HG03469 (cell line): ENCODE results near the gene LCN12.

Experiments used
- ATAC-seq: cut with Tn5 transposase; IDR thresholded peaks from one replicate; pipeline ENCODE4 v1.9.1; 2021; ENCODE audit warnings: mild to moderate bottlenecking, moderate library complexity, moderate number of reproducible peaks; ENCODE audit not compliant: unreplicated experiment

The LCN12 gene

DNA sequence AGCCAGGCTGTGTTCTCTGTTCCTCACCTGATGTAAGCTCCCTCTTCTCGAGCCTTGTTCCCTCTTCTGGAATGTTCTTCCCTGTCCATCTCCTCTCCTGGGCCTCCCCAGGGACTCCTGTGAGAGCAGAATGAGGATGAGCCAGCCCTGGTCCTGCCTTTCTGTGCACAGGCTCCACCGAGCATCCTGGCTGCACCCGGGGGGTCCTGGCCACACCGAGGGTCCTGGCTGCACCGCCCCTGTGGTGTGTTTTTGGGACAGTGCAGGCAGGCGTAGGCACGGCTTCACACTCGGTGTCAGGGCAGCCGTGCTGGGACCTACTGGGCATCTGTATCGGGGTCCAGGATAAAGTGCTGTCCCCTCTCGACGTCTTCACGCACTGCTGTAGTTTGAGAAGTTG, 25.3 kb upstream of the LCN12 start:
- ATAC-seq = no peak

DNA sequence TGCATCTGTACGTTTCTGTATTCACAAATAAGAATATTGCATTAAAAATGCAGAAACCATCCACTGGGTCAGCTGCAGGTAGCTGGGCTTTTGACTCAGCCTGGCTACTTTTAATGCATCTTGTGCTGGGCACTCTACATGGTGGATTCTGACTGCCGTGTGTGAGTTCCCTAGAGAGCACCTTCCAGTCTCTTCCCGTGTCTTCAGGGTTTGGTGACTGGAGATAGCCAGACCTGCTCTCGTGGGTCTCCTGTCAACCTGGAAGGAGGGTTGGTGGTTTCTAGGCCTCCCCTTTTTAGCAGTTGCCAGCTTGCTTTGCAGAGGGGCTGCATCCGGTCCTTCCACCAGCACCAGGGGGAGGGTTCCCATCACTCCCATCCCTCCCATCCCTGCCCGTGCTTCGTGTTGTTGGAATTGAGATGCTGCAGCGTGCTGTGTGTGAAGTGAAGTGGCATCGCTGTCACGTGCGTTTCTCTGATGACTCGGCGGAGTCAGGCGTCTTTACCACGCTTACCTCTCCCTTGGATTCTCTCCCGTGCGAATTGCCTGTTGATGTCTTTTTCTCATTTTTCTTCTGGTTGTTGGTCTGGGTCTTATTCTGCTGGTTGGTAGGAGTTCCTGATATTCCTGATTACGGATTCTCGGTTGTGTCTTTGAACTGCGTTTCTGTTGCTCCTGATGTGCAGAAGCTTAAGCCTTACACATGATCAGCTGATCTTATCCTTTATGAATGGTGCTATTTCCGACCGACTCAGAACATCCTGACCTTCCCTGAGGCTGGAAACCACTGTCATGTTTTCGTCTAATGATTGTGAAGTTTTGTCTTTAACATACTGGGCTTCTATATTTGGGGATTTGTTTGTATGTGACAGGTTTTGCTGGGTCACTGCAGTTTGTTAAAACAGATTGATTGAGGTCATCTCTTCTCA, 24.5 kb upstream of the LCN12 start:
- ATAC-seq = no peak

DNA sequence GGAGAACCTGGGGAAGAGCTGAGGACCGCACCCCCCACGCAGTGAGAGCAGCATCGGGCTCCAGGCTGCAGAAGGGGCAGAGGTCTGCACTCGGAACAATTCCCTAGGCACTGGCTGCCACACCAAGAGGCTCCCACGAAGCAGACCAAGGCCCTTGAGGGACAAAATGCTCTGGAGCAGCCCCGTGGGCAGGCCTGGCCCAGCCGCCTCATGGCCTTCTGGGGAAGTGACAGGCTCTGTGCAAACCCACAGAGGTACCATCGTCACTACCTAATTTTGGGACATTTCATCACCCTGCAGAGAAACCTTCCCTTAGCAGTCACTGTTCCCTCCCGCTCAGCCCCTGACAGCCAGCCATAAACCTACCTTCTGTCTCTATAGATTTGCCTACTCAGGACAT, 23.5 kb upstream of the LCN12 start:
- ATAC-seq = no peak

DNA sequence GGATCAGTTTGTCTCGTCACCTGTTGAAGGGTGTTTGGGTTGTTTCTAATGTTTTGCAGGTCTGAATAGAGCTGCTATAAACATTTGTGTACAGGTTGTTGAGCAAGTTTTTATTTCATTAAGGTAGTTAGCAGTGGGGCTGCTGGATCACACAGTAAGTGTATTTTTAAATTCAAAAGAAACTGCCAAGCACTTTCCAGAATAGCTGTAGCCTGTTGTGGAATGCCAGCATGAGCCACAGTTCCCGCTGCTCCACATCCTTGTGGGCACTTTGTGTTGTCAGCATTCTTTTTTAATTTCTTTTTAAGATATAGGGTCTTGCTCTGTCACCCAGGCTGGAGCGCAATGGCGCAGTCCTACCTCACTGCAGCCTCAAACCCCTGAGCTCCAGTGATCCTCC, 22.1 kb upstream of the LCN12 start:
- ATAC-seq = no peak

DNA sequence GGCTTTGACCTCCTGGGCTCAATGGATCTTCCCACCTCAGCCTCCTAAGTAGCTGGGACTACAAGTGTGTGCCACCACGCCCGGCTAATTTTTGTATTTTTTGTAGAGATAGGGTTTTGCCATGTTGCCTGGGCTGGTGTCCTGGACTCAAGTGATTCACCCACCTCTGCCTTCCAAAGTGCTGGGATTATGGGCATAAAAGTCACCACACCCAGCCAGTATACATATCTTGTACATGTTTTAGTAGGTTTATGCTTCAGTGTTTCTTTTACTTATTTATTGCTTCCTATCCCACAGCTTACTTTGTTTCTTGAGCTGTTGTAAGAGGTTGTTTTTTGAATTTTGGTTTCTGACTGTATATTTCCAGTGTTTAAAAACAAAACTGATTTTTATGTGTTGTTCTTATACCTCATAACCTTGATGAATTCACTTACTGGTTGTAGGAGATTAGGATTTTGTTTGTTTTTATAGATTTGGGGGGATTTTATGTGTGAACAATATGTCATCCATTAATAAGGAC, 20.4 kb upstream of the LCN12 start:
- no peak for ATAC-seq

DNA sequence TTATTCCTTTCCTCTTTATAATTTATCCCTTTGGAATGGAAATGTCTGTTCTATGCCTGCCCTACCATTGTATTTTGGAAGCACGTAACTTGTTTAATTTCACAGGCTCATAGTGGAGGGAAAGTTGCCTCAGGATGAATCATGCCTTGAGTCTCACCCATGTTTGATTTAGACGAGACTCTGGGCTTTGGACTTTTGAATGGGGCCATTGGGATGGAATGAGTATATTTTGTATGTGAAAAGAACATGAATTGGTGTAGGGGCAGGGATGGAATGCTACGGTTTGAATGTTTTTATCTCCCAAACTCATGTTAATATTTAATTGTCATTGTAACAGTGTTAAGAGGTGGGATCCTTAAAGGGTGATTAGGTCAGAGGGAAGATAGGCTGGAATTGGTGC, 17.8 kb upstream of the LCN12 start:
- no peak for ATAC-seq

DNA sequence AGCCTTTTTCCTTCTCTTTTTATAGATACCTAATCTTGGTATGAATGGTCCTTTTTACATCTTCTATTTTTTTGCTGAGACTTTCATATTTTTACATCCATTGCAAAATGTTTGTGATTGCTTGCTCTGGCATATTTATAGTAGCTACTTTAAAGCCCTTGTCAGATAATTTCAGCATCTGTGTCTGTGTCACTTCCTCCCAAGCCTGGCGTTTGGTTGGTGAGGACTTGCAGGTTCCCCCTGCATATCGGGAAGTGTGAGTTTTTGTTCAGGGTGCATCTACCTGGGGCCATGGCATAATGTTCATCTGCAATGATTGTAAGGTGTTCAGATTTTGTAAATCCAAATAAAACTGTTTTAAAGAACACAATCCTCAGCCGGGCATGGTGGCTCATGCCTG, 16.4 kb upstream of the LCN12 start:
- no peak for ATAC-seq

DNA sequence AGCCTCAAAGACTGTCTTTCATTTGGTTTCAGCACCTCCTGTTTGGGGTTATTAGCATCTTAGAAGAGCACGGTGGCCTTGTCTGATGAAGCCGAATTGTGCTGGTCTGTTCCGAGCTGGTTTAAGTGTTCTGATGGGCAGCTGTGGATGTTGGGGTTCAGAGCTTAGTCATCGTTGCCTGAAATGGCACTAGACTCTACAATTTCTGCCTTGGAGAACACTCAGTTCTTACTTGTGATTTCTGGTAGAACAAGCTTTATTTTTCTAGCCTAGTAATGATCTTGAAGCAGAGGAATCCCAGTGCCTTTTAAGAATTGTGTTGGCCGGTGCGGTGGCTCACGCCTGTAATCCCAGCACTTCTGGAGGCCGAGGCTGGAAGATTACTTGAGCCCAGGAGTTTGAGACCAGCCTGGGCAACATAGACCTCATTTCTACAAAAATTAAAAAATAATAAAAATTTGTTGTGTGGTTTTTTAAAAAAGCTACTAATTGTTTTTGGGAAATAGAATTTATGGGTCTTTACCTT, 15.4 kb upstream of the LCN12 start:
- no peak for ATAC-seq

DNA sequence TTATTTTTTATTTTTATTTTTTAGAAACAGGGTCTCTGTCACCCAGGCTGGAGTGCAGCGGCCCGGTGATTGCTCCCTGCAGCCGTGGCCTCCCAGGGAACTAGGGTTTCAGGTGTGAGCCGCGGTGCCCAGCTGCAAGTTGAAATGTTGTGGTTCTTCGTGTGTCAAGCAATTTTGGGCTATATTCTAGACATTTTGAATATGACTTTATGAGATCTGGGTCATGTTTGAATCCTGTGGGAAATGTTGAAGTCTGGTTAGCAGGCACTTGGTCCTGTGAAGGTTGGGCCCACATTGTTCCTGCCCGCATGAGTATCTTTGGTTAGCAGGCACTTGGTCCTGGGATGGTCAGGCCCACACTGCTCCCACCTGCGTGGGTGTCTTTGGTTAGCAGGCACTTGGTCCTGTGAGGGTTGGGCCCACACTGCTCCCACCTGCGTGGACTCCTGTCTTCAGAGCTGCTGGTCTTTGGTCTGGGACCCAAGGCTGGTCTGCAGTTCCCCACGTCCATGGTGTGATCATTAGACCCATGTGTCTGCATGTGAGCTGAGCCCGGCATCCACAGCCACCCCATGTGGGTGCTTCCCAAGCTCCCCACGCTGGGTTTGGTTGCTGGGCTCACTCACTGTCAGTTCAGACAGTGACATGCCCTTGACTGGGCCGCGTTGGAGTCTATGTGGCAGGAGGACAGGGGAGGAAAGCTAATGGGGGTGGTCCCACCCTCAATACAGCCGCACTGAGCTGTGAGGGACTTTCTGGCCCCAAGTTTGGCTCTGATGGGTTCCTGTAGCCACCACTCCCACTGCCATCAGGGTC, 14.7 kb upstream of the LCN12 start:
- no peak for ATAC-seq

DNA sequence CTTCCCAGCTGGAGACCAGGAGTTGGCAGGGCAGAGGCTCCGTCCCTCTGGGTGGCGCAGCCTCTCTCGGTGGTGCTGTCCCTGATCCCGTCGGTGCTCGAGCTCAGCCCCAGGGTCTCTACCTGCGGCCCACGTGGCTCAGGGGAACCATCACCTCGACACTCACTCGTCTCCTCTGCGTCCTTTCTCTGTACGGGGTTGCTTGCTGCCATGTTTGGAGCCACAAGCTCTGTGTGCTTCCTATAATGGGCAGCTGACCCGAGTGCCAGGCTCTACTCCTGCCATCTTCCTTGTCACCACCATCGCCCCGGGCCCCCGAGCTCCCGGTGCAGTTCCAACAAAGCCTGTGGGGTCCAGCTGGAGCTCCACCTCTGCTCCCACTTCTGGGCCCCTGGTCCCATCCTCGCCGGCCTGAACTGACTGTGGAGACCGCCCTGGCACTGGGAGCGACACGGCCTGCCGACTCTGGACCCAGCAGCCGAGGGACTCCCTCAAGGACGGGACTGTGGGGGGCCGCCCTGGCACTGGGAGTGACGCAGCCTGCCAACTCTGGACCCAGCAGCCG, 12.6 kb upstream of the LCN12 start:
- ATAC-seq = no peak

DNA sequence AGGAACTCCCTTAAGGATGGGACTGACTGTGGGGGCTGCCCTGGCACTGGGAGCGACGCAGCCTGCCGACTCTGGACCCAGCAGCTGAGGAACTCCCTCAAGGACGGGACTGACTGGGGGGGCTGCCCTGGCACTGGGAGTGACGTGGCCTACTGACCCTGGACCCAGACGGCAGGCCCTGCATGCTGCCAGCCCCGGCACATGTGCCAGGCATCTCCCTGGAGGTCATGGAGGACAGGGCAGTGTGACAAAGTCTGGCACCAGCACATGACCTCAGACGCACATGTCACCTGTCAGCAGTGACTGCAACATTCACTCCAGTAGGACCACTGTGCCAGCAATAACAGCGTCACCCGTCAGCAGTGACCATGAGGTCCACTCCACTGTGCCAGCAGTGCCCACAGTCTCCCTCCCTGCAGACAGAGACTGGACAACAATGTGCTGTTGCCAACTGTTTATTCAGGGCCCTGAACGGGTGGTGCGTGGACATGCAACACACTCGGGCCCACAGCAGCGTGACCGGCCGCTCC, 12.0 kb upstream of the LCN12 start:
- ATAC-seq = no peak

DNA sequence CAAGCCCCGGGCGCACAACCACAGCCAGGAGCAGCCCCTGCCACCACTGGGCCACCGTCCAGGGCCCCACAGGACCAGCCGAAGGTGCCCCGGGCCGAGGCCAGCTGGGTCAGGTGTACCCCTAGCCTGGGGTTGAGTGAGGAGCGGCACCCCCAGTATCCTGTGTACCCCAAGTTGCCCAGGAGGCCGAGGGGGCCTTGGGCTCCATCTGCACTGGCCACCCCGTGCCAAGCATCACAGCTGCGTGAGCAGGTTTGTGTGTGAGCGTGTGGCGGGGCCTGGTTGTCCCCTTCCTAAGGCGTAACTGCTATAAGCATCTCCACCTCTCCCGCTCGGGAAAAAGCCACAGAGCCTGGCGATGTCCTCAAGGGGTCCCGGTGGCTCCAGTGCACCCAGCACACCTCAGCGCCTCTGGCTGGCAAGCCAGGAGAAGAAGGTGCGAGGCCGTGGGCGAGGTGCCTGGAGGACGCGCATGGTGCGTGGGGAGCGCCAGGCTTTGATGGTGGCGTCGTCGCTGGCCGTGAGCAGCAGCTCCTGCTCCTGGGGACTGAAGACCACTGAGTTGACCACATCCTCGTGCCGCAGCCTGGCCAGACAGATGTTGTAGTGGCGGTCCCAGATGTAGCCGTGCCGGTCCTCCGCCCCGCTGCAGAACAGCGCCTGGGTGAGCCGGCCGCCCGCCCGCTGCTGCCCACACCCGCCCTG, 11.4 kb upstream of the LCN12 start:
- no peak for ATAC-seq

DNA sequence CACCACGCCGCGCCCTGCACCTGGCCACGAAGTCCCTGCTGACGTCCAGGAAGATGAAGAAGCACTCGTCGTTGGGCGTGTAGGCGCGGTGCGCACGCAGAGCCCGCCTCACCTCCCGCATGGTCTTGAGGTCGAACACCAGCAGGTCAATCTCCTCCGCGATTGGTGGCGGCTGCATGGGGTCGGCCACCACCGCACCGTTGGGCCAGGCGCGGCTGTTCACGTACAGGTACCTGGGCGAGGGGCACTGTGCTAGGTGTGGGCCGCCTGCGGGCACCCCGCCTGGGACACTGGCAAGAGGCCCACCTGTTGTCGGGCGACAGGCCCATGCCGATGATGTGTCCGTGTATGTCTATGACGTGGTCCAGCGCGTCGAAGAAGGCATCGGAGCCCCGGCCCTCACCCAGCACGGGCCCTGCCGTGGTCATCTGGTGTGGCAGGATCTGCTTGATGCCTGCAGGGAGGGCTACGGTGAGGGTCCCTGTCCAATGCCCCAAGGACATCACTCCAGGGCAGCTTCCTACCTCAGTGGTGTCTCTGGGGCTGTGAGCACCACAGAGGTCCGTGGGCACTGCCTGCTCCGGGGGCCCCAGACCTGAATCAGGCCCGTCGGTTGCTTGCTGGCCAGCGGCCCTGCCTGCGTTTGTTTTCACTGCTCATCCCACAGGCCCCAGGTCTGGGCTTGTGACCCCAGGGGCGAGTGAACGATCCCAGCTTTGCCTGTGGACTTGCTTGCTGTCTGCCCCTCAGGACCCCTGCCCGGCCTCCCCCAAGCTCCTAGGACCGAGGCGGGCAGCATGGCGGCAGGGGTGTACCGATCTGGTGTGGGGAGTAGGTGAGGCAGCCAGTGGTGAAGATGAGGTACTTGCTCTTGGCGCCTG, 10.6 kb upstream of the LCN12 start:
- ATAC-seq = no peak

DNA sequence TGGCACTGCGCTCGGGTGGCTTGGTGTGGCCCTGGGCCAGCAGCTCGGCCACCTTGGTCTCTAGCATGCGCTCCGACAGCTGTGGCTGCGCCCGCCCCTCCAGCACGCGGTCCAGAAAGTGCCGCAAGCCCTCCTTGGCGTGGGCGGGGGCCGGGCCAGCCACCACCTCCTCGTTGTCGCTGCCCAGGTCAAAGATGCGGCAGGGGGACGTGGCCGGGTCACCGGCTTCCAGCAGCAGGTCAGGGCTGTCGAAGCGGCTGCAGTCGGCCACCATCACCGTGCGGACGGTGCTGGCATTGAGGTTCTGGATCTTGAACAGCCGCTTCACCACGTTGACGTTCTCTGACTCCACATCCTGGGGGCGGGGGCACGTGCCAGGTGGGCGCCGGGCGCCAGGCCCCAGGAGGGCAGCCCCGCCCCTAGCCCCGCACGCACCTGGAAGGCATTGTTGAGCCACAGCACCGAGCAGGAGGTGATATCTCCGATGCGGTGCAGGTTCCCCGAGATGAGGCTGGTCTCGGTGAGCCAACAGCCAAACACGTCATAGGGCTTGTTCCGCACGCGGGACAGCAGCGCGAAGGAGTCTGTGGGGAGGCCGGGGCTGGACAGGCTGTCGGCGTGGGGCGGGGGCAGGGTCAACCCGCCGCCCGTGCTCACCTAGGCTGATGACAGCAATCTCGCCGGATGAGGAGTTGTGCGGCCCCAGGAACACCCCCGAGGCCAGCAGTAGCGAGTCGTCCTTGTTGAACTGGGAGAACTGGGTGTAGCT, 9.8 kb upstream of the LCN12 start:
- ATAC-seq = no peak

DNA sequence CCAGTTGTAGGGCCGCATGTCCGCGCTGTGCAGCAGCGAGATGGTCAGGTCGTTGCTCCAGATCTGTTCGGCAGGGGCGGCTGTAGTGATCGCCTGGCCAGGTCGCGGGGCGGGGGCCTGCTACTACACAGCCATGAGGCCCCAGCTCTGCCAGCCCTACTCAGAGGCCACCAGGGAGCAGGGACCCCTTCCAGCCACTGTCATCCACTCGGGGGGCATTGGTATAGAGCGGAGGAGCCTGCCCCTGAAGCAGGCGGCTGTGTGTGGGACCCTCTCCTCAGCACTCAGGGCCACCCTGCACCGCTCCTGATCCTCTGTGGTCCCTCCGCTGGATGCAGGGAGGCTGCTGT, 9.2 kb upstream of the LCN12 start:
- no peak for ATAC-seq

DNA sequence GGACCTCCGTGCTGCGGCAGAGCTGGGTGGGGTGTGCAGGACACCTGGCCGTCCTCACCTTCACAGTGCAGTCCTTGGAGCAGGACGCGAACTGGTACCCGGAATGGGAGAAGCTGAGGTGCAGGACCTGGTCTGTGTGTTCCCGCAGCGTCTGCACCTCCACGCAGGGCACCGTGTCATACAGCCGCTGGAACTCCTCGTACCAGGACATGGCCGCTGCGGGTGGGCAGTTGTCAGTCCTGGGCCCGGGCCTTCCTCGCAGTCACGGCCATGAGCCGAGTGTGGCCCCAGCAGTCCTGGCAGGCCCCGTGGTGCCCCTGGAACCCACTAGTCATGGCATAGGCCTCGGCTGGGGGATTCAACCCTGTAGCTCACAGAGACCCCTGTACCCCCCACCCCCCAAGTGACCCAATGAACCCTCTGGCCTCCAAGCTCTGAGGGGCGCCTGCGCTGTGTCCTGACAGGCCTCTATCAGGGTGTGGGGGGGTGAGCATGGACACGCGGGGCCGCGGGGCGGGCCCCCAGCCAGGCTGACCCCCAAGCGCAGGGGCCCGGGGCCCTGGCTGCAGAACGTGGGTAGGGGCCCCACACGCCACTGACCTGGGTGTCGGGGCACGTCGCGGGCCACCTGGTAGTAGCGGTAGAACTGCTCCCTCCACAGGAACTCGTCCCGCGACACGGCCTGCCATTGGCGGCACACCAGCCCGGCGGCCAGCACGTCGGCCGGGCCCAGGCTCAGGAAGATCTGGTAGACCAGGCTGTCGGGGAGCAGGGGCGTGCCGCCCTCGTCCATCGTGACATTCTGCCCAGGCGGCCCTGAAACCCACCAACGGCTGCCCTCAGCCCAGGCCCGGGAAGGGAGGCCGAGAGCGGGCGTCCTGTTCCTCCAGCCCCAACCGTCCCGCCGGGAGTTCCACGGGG, 8.5 kb upstream of the LCN12 start:
- ATAC-seq = peak; percentile 10

DNA sequence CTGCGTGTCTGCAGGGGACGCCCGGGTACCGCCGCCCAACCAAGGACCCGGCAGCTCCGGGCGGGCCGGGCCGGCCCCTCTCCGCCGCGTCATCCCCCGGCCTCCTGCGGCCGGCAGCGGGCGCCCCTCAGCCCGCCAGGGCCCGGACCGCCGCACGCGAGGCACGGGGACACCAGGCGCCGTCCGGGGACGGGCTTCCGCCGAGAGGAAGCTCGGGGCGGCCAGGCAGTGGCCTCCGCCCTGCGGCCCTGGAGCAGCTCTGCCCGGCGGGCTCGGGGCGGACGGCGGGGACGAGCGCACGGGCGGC, 7.9 kb upstream of the LCN12 start:
- no peak for ATAC-seq
